Suprapubic skin (tissue), 3 donors: ENCODE data around the gene AUTS2.

Experiments used
- POLR2A ChIP-seq, 2 donors: fragments of 450-650 bp; IDR thresholded peaks; one replicate each; pipeline ENCODE4 v1.6.1; 2017; ENCODE audit warnings: antibody characterized with exemption in 2 of 2, mild to moderate bottlenecking in 2 of 2, moderate library complexity in 2 of 2
- TF ChIP-seq, protein P1 (sequence below), 2 donors: fragments of 200-600 bp in 1 of 2; fragments of 450-650 bp in 1 of 2; sonication (generic) in 1 of 2; IDR thresholded peaks; one replicate each; pipeline ENCODE4 v1.5.1; 2016 to 2019; ENCODE audit warnings: antibody characterized with exemption in 2 of 2, mild to moderate bottlenecking in 1 of 2, moderate library complexity in 1 of 2

DNA sequence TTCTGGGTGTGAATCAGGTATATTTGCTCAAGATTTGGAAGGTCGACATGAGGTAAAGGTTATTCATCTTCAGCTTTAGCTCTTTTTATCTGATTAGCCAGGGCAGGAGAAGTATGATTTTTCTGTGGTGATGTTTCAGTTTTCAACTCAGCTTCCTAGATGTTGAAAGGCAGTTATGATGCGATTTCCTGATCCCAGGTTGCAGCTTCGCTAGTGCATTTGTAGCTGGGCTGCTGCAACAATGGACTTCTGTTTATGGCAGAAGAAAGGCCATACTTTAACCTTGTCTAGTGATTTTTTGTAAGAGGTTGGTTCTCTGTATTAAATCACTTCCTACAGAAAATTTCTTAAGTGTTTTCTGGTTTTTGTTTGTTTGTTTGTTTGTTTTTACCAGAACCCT lies 619.3 kb downstream of the AUTS2 start:
- TF ChIP-seq, protein P1, sequence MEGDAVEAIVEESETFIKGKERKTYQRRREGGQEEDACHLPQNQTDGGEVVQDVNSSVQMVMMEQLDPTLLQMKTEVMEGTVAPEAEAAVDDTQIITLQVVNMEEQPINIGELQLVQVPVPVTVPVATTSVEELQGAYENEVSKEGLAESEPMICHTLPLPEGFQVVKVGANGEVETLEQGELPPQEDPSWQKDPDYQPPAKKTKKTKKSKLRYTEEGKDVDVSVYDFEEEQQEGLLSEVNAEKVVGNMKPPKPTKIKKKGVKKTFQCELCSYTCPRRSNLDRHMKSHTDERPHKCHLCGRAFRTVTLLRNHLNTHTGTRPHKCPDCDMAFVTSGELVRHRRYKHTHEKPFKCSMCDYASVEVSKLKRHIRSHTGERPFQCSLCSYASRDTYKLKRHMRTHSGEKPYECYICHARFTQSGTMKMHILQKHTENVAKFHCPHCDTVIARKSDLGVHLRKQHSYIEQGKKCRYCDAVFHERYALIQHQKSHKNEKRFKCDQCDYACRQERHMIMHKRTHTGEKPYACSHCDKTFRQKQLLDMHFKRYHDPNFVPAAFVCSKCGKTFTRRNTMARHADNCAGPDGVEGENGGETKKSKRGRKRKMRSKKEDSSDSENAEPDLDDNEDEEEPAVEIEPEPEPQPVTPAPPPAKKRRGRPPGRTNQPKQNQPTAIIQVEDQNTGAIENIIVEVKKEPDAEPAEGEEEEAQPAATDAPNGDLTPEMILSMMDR (IDR thresholded peaks at IDR 0.05), result no peak
- TF ChIP-seq POLR2A (IDR thresholded peaks at IDR 0.05), result no peak
